ENCODE measurements around the gene HABP2. TPM values are rescaled to one million over a fixed set of nuclear protein-coding genes. Genes with fewer than 3 reads are reported as not detected.

Gene HABP2
- total RNA-seq, 1 donor from 2014 or later = not detected

- DNase-seq (ENCODE audit: low read depth) = no peak
These were observed 2.9 kb downstream of the HABP2 start for GRCh38 chr10:113555751-113556150.

DNA sequence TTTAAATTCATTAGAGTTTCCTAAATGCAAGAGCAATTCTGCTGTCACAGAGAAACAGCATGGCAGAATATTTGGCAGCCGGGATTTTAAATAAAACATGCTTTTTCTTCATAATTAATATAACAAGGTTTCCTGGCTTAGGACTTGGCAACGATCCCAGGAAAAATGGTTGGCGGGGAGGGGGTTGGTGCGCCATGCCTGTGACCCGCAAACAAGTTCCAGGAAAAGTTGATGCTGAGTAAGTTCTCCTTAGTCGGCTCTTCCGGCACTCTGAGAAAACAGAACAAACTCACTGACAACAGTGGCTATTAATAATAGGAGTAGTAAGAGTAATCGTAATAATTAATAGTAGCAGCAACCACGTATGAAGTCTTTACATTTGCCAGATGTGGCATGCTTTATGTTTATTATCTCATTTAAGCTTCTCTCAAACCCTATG, 4.6 kb downstream of the HABP2 start:
- no peak for DNase-seq (ENCODE audit: low read depth)

DNA sequence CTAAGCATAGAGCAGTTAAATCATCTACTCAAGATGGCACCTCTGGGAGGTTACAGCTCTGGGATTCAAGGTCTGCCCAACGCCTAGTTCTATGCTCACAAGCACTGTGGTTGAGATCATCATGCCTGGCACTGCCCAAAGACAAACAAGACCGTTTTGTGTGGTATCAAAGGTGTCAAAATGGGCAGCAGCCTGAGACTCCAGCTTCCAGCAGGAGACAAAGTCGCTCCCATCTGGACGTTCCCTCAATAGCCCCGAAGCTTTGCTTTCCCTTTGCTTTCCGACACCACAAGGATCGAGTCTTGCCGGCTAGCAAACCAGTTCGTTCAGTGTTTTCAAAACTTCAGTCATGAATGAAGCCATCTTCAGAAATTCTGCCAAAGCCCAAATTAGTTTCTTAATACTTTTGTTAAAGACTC, 5.1 kb downstream of the HABP2 start:
- DNase-seq (ENCODE audit: low read depth) = no peak

DNA sequence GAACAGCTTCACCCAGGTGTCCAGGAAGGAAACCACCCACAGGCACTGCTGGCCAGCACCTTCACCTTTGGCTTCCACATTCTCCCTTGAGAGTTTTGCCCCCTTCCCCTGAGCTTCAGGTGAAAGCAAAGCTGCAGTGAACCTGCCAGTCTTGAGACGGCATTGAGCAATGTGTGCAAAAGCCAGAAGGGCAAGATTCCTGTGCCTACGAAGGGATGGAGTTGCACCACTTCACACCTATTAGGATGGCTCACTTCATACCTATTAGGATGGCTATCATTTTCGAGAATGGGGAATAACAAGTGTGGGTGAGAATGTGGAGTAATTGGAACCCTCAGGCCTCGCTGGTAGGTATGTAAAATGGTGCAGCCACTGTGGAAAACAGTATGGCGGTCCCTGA, 7.2 kb downstream of the HABP2 start:
- DNase-seq (ENCODE audit: low read depth) = no peak

DNA sequence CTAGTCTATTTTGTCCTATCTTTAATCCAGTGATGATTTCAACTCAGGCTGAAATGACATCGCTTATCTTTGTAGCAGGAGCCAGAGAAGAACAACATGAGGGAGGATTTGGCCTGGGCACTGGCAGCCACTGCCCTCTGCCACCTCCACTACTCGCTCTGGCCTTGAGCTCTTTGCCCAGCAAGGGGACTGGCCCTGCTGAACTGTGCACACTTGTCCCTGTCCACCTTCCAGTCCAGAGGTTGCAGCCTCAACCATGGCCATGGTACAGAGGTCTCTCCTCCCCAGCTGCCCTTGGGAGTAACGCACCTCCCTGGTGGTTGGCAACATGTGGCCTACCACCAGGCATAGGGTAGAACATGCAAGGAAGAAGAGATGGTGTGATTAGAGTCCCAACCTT, 8.4 kb downstream of the HABP2 start:
- no peak for DNase-seq (ENCODE audit: low read depth)

GRCh38 chr10:113562069-113562468, 9.2 kb downstream of the HABP2 start:
- DNase-seq (ENCODE audit: low read depth) = peak; percentile 55

GRCh38 chr10:113562704-113563103, 9.9 kb downstream of the HABP2 start:
- DNase-seq (ENCODE audit: low read depth) = no peak

- DNase-seq (ENCODE audit: low read depth) = peak; percentile 64
These were observed 10.6 kb downstream of the HABP2 start for GRCh38 chr10:113563306-113564088.

DNA sequence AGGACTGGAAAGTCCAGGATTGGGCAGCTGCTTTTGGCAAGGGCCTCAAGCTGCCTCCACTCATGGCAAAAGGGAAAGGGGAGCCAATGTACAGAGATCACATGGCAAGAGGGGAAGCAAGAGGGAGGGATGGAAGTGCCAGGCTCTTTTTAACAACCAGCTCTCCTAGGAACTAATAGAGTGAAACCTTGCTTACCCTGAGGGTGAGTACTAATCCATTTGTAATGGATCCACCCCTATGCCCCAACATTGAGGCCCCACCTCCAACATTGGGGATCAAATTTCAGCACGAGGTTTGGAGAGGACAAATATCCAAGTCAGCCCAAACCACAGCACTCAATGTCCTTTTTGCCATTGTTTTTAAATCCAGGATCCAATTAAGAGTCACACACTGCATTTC, 12.5 kb downstream of the HABP2 start:
- no peak for DNase-seq (ENCODE audit: low read depth)

- DNase-seq (ENCODE audit: low read depth) = no peak
These were observed 14.0 kb downstream of the HABP2 start for GRCh38 chr10:113566888-113567287.

DNA sequence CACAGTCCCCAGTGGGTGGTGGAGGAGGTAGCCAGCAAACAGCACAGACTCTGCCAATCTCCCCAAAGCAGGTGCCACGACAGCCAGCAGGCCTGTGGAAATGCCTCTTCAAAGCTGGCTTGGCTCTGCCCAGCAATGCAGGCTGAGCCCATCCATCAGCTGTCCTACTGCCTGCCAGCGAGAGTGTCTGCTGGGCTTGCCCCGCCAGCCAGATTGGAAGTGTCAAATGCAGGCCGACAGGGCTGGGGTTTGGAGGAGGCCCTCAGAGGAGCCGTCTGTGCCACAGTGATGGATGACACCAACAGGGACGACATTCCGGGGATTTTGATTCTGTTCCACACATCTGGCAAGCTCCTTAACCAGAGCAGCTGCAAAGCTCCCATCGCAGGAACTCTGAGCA, 16.7 kb downstream of the HABP2 start:
- peak; percentile 57 for DNase-seq (ENCODE audit: low read depth)

GRCh38 chr10:113572520-113573290, 19.9 kb downstream of the HABP2 start:
- DNase-seq (ENCODE audit: low read depth) = no peak

DNA sequence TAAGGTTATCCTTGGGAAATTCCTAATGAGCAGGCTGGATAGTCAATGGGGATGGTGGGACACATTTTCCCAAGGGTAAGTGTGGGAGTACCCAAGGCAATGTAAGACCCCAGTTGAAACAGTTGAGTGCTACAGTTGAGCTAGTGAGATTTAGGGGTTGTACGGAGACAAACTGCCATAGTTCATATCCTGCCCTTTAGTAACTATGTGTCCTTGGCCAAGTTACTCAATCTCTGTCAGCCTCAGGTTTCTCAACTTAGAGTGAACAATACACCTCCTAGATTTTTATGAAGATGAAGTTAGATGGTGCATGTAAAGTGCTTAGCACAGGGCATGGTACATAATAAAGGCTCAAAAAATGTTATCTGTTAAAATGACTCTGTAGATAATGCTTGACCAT, 20.5 kb downstream of the HABP2 start:
- no peak for DNase-seq (ENCODE audit: low read depth)

GRCh38 chr10:113576852-113577251, 24.0 kb downstream of the HABP2 start:
- peak; percentile 43 for DNase-seq (ENCODE audit: low read depth)

DNA sequence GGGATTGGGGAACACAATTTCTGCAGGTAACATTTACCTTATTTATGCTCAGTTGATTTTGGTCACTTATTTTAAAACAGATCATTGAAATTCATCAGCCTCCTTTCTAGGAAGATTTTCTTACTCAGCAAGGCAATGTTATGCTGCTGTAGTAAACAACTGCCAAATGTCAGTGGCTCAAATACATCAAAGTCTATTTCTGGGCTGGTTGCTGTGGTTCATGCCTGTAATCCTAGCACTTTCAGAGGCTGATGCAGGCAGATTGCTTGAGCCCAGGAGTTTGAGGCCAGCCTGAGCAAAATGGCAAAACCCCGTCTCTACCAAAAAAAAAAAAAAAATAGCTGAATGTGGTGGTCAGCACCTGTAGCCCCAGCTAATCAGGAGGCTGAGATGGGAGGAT, 25.9 kb downstream of the HABP2 start:
- peak; percentile 27 for DNase-seq (ENCODE audit: low read depth)

DNA sequence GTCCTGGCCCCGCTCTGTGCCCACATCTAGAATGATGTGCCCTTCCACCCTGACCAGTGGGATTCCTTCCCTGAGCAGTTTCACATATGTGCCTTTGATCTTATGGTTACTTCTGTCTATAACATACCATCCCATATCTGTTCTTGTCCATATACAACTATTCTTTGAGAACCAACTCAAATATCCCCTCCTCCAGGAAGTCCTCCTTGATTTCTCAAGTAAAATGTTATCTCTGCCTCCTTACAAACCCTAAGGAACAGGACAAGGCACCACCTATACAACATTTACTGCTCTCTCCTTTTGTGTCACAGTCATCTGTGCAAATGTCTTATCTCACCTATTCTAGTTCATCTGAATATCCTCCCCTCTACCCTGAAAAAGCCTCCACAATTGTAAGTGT, 28.2 kb downstream of the HABP2 start:
- DNase-seq (ENCODE audit: low read depth) = no peak

DNA sequence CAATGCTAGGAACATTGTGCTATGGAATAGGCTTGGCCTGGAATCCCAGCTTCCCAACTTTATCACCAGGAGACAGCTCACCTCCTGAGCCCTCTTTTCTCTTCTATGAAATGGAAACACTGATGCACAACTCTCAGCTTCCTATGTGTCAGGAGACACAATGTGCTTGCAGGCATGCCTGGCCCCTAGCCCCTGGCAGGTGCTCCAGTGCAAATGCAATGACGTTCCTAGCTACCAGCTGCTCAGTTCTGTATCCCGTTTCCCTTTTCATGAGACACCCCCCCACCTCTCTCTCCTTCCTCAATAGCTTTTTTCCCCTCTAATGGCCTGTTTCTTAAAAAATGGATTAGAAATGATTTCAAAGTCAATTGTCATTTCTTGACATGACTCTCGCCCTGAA, 30.7 kb downstream of the HABP2 start:
- no peak for DNase-seq (ENCODE audit: low read depth)

- DNase-seq (ENCODE audit: low read depth) = no peak
These were observed 33.1 kb downstream of the HABP2 start for GRCh38 chr10:113585949-113586348.

- DNase-seq (ENCODE audit: low read depth) = no peak
These were observed 36.4 kb downstream of the HABP2 start for GRCh38 chr10:113589201-113589770.

DNA sequence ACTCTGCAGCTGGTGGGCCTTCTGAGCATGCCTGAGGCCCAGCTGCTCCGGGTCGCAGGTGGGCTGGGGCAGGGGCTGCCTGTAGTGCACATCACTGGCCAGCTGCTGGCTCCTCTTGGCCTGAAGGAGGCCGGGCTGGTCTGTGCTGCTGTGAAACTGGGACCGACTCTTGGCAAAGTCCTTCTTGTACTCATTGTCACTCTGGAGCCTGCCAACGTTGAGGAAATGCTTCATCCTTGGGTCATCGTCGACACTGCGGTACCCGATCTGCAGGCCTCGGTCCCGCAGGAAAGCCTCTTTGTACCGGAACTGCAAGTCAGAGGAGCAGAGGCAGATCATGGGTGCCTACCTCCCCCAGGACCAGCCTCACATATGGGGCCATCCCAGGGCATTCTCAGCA, 37.7 kb downstream of the HABP2 start:
- DNase-seq (ENCODE audit: low read depth) = no peak

- no peak for DNase-seq (ENCODE audit: low read depth)
These were observed 39.5 kb downstream of the HABP2 start for GRCh38 chr10:113592380-113592779.

GRCh38 chr10:113594652-113595051, 41.8 kb downstream of the HABP2 start:
- no peak for DNase-seq (ENCODE audit: low read depth)
